A549 (cell line): Measurements from ENCODE around the gene BMP10.

Source experiments
- CEBPB ChIP-seq, 2 experiments: fragments of >200 bp in 1 of 2; sonication (Bioruptor Twin) in 1 of 2; formaldehyde crosslinking in 1 of 2; IDR thresholded peaks; 2 replicates each; pipeline ENCODE4 v1.6.1; 2012 to 2016
- EHMT2 ChIP-seq: fragments of 200-600 bp; sonication (generic); IDR thresholded peaks from 2 replicates; pipeline ENCODE4 v1.6.1; 2016; ENCODE audit warnings: antibody characterized with exemption, low read depth, mild to moderate bottlenecking, moderate library complexity
- FOSL2 ChIP-seq, 2 experiments: fragments of 450-650 bp in 1 of 2; fragments of >200 bp in 1 of 2; sonication (Bioruptor Twin) in 1 of 2; formaldehyde crosslinking; IDR thresholded peaks; 2 replicates each; pipeline versions ENCODE4 v1.5.0 to v1.6.1; 2016 to 2020; ENCODE audit warnings: mild to moderate bottlenecking in 1 of 2, moderate library complexity in 1 of 2
- HOXA7 ChIP-seq: fragments of 250-450 bp; sonication (Bioruptor Pico); IDR thresholded peaks from 2 replicates; pipeline ENCODE4 v1.5.0; 2020; ENCODE audit warnings: mild to moderate bottlenecking, moderate library complexity
- POLR2A ChIP-seq: IDR thresholded peaks from 2 replicates; pipeline ENCODE4 v1.6.1; 2012; ENCODE audit warnings: mild to moderate bottlenecking, low read length
- POLR2AphosphoS2 ChIP-seq: conservative IDR thresholded peaks from 2 replicates; pipeline ENCODE4 v1.6.1; 2012; ENCODE audit warnings: low read length, improper control_type of control experiment, inconsistent platforms
- RFX5 ChIP-seq: fragments of 450-650 bp; IDR thresholded peaks from 2 replicates; pipeline ENCODE4 v1.7.1; 2014; ENCODE audit warnings: antibody characterized with exemption, mild to moderate bottlenecking, moderate library complexity
- SMC3 ChIP-seq: fragments of >200 bp; sonication (Bioruptor Twin); formaldehyde crosslinking; IDR thresholded peaks from 3 replicates; pipeline ENCODE4 v1.6.1; 2018; ENCODE audit warnings: inconsistent platforms
- TF ChIP-seq, protein P1 (sequence below): fragments of >200 bp; sonication (Bioruptor Twin); formaldehyde crosslinking; IDR thresholded peaks from 3 replicates; pipeline ENCODE4 v1.5.1; 2016
- TF ChIP-seq, protein P2 (sequence below): fragments of 200-600 bp; sonication (generic); IDR thresholded peaks from 2 replicates; pipeline ENCODE4 v1.6.1; 2016; ENCODE audit warnings: antibody characterized with exemption, mild to moderate bottlenecking, moderate library complexity

DNA sequence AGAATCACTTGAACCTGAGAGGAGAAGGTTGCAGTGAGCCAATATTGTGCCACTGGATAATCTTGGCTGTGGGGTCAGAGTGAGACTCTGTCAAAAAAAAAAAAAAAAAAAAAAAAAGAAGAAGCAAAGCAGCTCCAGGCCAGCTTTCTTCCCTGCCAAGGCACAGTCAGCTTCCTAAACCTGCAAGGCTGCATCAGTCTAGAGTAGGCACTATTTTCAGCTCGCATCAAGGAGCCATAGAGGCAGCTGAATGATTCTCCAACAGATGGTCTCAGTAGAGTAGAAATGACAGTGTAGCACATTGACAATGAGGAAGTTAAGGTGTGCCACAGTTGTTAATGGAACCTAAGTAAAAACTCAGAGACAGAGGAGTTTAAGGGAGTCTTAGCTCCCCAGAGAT lies 35.6 kb downstream of the BMP10 start:
- TF ChIP-seq, protein P1, sequence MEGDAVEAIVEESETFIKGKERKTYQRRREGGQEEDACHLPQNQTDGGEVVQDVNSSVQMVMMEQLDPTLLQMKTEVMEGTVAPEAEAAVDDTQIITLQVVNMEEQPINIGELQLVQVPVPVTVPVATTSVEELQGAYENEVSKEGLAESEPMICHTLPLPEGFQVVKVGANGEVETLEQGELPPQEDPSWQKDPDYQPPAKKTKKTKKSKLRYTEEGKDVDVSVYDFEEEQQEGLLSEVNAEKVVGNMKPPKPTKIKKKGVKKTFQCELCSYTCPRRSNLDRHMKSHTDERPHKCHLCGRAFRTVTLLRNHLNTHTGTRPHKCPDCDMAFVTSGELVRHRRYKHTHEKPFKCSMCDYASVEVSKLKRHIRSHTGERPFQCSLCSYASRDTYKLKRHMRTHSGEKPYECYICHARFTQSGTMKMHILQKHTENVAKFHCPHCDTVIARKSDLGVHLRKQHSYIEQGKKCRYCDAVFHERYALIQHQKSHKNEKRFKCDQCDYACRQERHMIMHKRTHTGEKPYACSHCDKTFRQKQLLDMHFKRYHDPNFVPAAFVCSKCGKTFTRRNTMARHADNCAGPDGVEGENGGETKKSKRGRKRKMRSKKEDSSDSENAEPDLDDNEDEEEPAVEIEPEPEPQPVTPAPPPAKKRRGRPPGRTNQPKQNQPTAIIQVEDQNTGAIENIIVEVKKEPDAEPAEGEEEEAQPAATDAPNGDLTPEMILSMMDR, result no peak
- TF ChIP-seq POLR2A (no peak), POLR2AphosphoS2 (no peak), RFX5 (no peak), FOSL2 (IDR thresholded peaks at IDR 0.05) (no peak), FOSL2 (CRISPR knock-in tag; IDR thresholded peaks at IDR 0.05) (no peak), EHMT2 (no peak), CEBPB (IDR thresholded peaks at IDR 0.05) (no peak), SMC3 (no peak), HOXA7 (no peak)
- TF ChIP-seq, protein P2, sequence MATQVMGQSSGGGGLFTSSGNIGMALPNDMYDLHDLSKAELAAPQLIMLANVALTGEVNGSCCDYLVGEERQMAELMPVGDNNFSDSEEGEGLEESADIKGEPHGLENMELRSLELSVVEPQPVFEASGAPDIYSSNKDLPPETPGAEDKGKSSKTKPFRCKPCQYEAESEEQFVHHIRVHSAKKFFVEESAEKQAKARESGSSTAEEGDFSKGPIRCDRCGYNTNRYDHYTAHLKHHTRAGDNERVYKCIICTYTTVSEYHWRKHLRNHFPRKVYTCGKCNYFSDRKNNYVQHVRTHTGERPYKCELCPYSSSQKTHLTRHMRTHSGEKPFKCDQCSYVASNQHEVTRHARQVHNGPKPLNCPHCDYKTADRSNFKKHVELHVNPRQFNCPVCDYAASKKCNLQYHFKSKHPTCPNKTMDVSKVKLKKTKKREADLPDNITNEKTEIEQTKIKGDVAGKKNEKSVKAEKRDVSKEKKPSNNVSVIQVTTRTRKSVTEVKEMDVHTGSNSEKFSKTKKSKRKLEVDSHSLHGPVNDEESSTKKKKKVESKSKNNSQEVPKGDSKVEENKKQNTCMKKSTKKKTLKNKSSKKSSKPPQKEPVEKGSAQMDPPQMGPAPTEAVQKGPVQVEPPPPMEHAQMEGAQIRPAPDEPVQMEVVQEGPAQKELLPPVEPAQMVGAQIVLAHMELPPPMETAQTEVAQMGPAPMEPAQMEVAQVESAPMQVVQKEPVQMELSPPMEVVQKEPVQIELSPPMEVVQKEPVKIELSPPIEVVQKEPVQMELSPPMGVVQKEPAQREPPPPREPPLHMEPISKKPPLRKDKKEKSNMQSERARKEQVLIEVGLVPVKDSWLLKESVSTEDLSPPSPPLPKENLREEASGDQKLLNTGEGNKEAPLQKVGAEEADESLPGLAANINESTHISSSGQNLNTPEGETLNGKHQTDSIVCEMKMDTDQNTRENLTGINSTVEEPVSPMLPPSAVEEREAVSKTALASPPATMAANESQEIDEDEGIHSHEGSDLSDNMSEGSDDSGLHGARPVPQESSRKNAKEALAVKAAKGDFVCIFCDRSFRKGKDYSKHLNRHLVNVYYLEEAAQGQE, result no peak
